ENCODE measurements around the gene UNC5A.

Gene UNC5A

DNA sequence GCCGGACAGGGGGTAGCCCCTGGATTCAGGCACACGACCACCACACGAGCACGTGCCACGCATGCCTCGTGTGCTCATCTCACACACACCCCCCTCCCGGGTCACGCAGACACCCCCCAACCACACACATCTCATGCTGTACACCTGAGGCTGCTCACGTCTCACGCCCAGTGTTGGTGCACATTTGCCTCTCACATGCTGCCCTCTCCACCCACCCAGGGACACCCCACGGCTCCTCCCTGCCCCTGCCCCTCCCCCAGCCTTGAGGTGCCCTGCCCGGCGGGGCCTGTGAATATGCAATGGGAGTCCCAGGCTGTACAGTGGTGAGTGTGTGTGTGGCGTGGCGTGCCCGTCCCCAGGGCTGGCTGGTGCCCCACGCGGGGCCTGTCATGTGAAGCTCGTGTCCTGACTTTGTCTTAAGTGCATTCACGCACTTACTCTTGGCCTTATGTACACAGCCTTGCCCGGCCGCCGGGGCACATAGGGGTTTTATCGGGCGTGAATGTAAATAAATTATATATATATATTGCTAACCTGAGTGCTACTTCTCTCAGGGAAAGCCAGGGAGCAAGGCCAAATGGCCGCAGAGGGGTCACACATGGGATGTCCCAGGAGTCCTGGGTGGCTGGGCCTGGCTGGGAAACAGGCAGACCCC lies 70.1 kb downstream of the UNC5A start:
- no peak for DNase-seq (ENCODE audit: low read depth)

DNA sequence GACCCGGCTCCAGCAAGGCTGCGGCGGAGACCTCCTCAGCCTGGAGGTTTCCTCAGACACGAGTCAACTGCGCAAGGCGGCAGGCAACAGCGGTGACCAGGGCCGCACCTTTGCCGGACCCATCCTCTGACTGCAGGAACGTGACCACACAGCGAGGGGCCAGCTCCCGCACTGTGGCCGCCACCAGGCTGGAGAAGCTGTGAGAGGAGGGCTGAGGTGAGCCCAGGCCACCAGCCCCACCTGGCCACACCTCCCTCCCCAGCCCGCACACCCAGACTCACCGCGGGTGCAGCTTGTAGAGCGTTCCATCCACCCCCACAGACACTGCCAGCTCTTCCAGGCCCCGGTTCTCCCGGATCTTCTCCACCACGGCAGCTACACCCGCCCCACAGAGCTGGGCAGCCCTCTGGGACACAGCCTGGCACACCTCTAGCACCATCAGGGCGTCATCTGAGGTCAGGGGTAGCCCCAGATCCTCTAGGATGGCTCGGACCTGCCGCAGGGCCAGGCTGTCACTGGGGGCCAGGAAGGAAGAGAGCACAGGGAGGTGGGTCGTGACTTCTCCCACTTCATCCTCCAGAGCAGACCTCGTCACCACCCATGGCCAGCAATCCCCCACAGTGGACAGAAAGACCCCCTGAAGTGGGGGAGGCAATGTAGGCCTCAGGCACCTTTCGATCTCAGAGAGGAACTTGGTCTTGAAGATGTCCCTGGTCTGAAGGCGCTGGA lies 70.8 kb downstream of the UNC5A start:
- no peak for DNase-seq (ENCODE audit: low read depth)

DNA sequence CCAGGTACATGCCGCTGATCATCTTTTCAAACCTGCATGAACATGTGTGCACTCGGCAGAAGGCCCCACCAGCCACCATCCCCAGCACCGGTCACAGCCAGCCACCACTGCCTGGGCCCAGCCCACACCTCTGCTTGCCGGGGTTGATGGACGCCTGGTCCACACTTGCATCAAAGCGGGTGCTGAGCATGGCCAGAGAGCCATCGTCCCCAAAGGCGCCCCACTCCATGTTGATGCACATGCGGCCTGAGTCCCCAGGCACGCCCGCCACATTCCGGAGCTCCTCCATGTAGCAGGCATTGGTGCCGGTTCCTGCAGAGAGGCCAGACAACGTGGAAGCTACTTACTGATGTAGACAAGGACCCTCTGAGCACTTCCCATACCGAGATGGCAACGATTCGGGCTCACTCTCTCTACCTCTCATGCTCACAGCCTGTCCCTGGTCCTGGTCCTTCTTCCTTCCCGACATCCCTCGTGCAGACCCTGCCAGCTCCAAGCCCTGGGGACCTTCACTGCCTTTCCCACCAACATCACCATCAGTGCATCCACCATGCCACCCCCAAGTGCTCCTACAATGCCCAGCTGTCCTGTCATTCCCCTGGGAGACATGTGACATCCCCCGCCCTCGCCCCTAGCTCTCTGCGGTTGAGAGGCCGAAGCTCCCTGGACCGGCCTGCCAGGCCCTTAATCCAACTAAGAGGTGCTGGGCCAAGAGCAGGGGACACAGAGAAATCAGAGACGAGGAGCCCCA lies 71.6 kb downstream of the UNC5A start:
- DNase-seq (ENCODE audit: low read depth), result no peak

DNA sequence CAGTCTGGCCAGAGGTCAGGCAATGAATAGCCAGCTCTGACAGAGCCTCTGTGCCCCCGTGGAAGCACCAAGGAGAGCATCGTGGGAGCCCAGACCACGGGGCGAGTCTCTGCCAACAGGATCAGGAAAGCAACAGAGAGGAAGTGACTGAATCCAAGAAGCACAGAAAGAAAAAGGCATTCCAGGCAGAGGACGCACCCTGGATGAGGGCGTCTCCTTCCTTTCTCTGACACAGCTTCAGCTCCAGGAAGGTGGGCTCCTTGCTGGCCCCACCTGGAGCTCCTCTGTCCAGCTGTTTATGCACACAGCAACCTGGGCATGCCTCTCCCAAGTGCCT lies 72.2 kb downstream of the UNC5A start:
- DNase-seq (ENCODE audit: low read depth), result no peak

DNA sequence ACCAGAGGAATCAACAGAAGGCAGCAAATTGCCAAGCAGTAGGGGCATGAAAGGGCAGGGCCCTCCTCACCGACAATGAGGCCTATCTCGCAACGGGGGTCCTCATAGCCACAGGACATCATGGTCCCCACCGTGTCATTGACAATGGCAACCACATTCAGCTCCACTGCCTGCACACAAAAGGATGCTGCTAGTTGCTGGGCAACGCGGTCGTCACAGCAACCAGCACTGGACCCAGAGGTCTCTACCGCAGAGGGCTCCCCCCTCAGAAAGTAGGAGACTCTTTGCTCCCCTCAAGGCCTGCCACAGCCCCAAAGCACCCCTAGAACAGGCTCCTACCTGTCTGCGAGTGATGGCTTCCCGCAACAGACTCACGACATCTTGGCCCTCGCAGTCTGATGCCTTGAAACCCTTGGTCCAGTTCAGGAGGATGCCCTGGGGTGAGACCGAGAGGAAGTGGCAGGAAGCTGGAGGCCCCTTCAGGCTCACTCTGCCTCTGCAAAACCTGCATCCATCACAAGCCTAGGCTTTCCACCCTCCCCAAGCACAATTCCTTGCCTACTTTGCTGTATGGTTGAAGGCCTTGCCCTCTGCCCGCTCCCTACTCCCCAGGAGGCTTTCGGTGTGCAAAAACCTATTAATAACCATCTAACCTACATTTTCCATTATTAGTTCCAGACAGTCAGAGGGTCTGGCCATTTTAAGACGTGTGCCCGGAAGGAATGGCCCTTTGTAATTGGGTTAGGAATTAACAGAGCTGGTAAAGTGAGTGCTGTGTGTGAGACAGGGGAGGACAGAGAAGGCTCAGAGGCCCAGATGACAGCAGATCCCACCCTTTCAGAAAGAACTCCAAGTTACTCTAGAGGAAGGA lies 73.6 kb downstream of the UNC5A start:
- no peak for DNase-seq (ENCODE audit: low read depth)

DNA sequence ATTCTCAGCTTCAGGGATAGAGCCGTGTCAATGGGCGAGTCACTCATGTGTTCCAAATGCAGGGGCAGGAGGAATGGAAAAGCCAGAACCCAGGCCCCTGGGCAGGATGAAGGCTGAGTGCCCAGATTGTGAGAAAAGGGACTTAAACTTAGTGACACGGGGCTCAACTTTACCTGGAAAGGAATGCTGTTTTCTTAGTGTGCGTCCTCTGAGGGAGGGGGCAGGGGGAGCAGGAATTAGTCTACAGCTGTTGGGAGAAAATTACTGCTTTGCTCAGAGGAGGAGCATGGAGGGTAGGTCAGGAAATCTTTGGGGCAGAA lies 74.2 kb downstream of the UNC5A start:
- DNase-seq (ENCODE audit: low read depth), result no peak

DNA sequence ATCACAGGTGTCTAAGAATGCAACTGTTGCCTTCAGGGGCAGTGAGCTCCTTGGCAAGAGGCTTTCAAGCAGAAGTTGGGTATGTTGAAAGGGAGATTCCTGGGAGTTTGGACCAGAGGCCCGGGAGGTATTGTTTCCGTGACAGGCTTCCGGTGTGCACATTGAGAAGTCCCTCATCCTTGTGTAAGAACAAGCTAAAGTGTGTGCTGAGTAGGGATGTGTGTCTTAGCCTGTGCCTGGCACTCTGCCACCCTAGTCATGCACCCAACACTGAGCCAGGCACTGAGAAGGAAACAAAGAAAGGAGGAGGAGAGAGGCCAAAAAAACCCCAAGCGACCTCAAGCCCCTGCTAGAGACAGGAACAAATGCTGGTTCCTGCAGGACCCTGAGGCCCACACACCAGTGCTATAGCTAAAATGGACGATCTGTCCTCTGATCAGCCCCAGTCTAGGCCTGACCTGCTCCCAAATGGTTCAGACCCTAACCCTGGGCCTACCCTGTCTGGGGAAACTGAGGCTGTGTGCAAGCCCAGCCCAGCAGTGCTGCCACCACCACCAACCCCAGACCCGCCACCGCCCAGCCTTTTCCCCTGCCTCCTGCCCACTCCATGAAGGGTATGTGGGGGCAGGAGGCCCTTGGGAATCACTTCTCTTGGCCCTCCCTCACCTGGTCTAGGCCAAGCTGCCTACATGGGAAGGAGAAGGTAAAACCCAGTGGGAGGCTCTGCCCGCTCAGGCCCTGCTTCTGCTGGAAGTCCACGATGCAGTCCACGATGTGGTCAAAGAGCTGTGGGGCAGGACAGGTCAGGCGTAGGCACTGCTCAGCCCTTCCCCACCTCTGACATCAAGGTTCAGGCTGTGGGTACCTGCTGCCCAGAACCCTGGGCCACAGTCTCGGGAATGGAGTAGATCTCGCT lies 76.2 kb downstream of the UNC5A start:
- no peak for DNase-seq (ENCODE audit: low read depth)

DNA sequence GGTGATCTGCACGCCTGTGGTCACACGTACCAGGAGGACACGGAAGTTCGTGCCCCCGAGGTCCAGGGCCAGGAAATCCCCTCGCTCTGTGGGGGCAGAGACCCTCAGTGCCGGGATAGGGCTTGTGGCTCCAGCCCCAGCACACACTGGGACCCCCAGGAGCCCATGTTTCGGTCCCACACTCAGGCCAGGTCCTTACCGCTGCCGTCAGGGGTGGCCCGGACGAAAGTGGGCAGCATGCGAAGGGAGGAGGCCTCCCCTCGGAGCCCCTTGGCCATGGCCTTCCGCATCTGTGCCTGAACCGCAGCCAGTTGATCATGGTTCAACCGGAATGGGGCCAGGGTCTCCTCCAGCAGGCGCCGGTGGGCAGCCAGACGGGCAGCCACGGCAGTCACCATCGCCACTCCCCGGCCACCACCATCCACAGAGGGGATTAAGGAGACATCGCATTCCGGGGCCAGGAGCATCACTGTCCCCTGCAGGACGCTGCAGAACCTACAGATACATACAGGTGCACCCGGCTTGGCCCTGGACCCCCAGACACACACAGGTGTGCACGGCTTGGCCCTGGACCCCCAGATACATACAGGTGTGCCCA lies 77.0 kb downstream of the UNC5A start:
- no peak for DNase-seq (ENCODE audit: low read depth)

DNA sequence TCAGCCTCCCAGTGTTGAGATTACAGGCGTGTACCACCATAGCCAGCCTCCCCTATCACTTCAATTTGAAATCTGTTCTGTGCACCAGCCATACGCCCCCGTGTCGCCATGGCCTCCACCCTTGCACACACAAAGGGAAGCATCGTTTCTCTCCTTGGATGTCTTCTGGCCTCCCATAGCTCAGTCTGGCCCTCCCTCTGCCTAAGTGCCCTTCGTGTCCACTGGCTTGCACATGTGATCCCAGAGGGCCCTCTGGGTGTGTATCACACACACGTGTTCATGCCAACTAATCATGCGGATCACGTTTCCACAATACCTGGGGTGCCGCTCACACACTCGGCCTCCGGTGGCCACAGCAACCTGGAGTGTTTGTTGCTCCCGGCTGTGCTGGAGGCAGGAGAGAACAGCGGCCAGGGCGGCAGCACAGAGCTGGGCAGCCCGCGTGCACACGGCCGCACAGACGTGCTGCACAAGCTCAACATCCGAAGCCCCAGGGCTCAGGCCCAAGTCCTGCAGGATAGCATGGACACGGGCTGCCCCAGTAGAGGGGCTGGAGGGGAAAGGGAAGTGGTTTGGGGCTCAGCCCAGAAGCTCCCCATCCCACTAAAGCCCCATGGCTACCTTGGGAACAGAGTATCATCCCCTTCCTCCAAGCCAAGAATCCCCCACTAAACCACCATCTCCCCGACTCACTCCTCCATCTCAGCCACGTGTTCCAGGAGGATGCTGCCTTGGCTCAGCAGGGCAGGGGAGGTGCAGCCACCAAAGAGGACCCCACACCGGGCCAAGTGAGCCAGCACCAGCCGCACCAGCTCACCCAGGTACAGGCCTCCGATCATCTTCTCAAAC lies 77.9 kb downstream of the UNC5A start:
- no peak for DNase-seq (ENCODE audit: low read depth)

DNA sequence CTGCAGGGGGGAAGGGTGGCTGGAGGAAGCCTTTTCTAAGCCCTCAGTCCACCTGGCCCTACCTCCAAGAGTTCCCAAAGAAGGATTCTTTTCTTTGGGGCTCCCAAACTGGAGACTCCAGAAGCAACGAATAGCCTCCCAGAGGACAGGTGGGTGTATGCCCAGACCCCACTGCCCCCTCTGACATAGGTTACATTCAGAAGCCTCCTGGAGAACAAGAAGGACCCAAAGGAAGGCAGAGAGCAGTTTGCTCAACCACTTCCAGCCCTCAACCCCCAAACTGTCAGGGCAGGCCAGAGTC lies 78.5 kb downstream of the UNC5A start:
- no peak for DNase-seq (ENCODE audit: low read depth)

DNA sequence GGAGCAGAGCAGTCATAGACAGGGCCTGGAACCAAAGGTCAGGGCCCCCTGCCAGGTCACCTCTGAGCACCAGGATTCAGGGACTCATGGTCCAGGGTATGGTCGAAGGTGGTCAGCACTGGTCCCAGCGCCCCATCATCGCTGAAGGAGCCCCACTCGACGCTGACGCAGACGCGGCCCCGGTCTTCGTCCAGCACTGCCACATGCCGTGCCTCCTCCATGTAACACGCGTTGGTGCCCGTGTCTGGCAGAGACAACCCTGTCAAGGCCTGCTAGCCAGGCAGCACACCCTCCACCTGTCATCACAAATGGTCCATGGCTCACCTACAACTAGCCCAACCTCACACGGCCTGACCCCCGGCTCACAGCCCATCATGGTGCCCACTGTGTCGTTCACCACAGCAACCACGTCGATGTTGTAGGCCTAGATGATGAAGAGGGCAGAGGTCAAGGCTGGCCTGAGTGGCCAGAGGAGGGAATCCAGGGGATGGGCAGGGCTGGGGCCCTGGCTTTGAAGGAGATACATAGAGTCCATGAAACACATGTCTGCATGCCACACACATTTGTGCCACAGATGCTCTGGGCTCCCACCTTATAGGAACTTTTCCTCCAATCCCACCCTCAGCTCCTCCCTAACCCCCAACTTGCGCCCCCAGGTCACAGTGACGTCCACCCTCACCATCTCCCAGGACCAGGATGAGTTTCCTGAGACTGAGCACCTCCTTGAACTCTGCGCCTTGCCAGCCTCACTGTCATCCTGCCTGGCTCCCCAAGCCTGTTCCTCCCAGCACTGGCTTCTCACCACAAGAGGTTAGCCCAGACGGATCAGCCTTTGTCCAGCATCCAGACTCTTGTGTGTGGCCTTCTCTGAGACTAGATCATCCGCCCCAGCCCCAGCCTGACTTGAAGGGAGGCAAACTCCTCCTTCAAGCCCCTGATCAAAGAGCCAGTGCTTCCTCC lies 79.2 kb downstream of the UNC5A start:
- DNase-seq (ENCODE audit: low read depth), result no peak

DNA sequence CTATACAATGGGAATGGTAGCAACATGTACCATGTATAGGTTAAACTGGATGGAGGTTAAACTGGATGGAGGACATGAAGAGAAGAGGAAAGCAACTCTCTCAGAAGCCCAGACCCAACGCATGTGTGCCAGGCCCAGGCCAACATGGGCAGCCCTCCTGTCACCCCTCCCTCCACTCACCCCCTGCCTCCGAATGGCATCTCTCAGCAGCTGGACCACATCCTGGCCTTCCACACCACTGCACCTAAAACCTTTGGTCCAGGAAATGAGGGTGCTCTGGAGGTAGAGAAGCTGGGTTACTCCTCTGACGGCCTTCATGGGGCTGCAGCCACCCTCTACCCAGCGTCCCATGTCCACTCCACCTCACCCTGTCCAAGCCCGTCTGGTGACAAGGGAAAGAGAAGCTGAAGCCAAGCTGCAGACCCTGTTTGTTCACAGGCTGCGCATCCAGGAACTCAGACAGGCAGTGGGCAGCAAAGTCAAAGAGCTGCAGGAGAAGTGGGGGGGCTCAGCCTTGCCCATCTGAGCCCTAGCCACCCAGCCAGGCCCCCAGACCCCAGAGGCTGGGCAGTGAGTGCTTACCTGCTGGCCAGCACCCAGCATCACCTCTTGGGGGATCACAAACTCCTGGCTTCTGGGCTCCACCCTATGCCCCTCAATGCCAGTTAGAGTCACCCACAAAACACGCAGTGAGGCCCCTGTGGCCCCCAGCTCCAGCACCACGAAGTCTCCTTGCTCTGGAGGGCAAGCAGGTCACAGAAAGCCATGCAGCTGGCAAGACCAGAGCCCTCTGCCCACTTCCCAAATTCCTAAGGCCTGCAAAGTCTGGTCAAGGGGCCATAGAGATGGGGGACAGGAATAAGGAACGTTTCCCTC lies 80.3 kb downstream of the UNC5A start:
- no peak for DNase-seq (ENCODE audit: low read depth)

DNA sequence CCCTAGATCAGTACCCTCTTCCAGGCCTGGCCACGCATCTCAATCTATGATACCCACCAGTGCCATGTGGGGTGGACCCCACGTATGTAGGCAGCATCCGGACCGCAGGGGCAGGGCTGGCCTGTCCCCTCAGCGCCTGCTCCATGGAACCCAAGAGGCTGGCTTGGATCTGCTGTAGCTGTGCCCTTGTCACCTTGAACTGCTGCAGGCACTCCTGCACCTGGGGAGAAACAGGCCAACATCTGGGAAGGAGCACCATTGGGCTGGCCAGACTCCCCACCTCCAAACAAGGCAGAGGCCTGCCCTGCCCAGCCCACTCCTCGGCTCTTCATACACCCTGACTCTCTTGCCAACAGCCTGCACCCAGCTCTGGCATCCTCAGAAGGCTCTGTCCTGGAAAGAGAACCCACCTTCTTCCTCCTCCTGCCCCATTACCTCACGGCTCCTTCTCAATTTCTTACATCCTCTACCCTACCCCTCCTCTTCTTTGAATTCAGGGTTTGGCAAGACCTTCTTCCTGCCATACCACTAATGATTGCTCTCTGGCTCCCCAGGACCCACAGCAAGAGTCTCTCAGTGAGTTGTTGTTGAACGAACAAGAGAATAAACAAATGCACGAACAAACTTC lies 81.1 kb downstream of the UNC5A start:
- DNase-seq (ENCODE audit: low read depth), result no peak

DNA sequence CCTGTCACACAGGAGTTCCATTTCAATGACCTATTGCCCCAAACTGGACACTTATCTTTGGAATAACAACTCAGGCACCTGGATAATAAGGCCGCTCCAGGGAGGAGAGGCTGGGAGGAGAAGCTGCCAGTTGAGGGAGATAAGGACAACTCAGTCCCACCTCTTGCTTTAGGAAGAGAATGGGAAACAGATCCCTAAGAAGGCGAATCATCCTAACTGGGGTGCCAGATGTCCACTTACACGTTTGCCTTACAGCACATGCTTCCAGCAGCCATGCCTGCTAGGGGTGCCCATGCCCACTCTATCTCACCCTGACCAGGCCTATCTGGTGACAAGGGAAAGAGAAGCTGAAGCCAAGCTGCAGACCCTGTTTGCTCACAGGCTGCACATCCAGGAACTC lies 82.3 kb downstream of the UNC5A start:
- DNase-seq (ENCODE audit: low read depth), result no peak

DNA sequence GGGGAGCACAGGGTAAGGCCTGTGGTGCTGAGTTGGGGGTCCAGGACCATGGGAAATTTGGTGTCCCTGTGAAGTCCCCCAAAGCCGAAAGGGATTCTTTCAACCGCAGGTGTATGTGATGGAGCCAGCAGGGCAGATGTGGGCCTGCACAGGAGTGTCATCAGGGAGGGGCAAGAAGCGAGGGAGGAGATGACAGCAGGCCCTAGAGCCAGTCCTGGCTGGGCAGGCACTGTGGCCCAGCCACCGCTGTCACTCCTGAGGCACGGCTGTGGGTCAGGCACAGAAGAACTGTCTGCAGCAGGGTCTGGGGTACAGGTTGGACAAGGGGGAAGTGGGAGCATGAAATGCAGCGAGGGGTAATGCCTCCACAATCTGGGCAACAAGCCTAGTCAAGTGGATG lies 83.9 kb downstream of the UNC5A start:
- no peak for DNase-seq (ENCODE audit: low read depth)

DNA sequence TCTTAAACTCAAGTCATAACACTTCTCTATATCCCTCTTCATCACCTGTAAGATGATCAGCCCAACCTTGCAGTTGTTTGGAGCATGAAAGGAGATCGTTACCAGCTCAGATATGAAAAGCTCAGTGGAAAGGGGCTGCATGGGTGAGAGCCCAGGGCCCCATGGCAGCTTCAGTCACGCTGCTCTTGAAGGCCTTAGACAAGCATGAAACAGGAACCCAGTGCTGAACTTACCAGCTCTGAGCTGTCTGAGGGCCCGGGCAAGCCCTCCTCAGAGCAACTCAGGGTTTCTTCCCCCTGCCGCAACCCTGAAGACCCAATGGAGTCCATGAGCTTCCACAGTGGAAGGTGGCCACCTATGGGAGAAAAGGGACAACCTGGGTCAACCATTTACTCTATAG lies 85.5 kb downstream of the UNC5A start:
- DNase-seq (ENCODE audit: low read depth), result no peak

DNA sequence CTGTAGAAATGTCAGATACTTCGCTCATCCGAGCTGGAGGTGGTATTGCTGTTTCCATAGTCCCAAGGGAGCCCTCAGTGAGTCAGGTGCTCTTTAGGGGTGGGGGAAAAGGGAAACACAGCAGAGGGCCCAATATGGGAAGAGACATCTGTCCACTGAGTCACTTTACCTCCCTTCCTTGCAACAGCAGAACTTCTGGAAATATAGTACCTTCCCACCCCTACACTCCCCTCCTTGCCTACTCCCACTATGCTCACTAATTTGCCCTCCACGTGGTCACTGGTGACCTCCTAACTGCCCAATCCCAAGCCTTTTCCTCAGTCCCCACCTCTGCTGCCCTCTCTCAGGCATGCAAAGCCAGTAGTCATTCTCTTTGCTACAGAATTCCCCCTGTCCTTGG lies 86.9 kb downstream of the UNC5A start:
- no peak for DNase-seq (ENCODE audit: low read depth)

Measured in non-pigmented ciliary epithelial cell (primary cell).